HCEC 1CT (cell line): Measurements from ENCODE around the gene PSMB7.

Experiments used
- DNase-seq: peaks from one replicate; pipeline ENCODE4 v3.0.0-alpha.2; 2017

PSMB7 gene

DNA sequence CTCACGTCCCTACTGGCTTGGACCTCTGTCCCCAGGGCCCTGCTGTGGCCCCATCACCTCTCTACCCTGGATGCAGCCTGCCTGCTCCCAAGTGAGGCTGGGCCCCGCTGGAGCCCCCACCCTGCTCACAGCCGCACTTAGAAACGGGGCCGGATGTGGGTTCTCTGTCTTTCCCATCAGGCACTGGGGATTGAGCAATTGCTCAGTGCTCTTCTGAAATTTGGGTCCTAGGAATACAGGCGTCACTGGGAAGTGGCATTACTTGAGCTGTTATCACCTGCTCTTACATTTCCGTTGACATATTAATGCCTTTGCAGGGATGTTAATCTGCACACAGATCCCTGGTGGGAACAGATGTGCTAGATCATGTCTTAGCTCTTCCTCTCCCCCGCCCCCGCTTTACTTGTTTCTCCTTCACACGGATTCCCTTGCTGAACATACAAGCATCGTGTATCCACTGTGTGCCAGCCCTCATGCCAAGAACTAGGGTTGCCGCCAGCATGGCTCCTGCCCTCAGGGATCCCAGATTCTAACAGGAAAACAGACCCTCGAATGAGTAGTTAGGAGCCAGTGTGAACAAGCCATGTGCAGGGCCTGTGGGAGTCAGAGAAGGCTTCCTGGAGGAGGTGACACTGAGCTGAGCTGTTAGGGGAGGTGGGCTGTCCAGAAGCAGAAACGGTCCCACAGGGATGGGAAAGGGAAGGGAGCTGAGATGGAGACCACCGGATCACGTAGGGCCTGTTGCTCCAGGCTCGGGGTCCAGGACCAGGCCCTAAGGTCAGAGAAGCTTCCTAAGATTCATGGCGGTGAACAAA lies 92.4 kb downstream of the PSMB7 start:
- DNase-seq: no peak

GRCh38 chr9:124321935-124322334 lies 93.3 kb downstream of the PSMB7 start:
- DNase-seq: no peak

- no peak for DNase-seq
Measured at GRCh38 chr9:124321416-124321815, 93.8 kb downstream of the PSMB7 start.

GRCh38 chr9:124320062-124320973 lies 94.9 kb downstream of the PSMB7 start:
- DNase-seq: peak; percentile 47

- DNase-seq: no peak
Measured at GRCh38 chr9:124315882-124316281, 99.4 kb downstream of the PSMB7 start.

- no peak for DNase-seq
Measured at GRCh38 chr9:124313940-124314339, 101.3 kb downstream of the PSMB7 start.

DNA sequence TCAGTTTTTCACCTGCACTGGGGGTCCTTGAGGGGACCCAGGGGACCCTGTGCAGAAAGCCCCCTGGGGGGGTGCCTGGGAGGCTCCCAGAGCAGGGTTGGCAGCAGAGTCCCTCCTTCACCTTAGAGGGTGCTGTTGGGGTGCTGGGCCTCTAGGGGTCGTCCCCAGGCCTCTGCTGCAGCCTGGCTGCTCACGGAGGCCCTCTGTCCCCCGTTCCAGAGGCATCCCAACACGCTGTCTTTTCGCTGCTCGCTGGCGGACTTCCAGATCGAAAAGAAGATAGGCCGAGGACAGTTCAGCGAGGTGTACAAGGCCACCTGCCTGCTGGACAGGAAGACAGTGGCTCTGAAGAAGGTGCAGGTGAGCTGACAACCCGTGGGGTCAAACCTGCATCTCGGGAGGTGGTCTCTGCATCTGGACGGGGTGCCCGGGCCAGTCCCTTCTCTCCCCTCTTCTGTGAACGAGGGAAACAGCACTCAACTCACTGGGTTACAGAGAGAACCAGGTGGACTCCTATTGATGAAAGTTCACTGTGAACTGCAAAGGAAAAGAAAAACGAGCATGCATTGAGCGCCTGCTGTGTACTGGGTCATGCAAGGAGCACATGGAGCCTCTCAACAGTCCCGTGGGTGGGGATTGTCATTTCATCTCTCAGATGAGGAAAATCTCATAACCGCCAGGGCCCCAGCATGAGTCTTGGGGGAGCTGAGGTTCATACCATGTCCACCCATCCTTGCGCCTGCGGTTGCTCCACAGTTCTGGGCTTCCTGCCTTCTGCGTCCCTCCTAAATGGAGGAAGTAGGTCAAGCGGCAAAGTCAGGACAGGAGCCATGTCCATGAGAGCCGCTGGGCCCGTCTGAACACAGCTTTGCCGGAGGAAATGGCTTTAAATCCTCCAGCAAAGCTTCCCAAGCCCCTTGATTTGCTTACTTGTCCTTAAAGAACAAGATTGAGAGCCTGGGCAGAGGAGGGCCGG lies 102.7 kb downstream of the PSMB7 start:
- DNase-seq: no peak

- DNase-seq: no peak
Measured at GRCh38 chr9:124311283-124311682, 104.0 kb downstream of the PSMB7 start.

- peak; percentile 97 for DNase-seq
Measured at GRCh38 chr9:124309667-124310084, 105.6 kb downstream of the PSMB7 start.

DNA sequence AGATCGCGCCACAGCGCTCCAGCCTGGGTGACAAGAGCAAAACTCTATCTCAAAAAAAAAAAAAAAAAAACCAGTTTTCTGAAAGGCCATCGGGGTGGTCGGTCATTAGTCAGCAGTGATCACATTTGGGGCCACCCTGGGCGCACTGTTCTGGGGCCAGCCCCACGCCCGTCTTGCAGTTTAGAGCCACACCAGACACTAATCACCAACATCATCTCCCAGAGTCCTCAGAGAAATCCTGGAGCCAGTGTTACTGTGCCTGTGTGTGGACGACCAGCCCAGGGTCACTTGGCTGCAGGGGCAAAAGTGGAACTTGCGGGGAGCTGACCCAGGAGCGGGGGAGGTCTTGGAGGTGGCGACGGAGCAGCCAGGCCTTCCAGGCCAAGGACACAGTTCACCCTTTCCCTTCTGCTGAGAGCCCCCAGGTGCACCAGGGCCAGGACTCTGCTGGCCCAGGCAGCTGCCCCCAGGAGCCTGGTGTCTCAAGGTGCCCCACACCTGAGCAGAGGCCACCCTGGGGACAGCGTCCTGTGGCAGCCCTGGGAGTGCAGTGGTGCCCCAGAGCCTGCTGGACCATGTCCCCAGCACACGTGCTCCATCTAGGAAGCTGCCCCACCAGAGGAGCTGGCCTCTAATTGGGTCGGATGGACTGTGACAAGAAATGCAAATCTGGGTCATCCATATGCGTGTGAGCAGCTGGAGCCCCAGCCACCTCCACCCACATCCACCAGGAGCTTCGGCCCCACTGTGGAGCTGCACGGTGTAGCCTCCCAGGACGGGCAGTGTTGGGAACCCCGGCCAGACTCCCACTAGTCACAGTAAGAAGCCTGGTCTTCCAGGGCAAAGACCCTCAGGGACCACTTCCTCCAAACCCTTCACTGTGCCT lies 106.4 kb downstream of the PSMB7 start:
- no peak for DNase-seq

GRCh38 chr9:124307379-124308030 lies 107.7 kb downstream of the PSMB7 start:
- DNase-seq: no peak

DNA sequence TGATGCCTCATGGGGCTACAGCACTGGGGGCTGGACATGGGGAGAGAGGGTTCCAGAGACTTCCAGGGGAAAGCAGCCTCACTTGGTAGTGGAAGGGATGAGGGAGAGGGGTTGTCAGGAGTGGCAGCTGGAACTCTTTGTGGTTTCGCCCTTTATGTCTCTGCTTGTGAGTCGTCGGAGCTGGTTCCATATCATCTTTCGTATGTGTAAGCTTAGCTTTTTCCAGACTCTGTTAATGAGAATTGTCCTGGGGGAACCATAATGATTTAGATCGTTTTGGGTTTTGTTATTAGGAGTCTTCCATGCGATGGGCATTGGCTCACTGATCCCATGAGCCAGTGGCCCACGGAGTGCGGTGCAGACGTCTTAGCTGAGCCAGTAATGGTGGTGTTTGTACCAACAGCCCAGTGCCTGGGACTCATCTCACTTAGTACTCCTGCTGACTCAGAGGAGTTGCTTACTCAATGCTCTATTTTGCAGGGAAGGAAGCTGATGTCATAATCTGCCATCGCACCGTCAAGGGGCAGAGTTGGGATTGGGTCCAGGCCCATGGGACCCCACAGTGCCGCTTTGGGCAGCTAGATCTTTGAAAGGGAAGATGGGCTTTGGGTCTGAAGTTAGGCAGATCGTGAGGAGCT lies 109.0 kb downstream of the PSMB7 start:
- peak; percentile 89 for DNase-seq

DNA sequence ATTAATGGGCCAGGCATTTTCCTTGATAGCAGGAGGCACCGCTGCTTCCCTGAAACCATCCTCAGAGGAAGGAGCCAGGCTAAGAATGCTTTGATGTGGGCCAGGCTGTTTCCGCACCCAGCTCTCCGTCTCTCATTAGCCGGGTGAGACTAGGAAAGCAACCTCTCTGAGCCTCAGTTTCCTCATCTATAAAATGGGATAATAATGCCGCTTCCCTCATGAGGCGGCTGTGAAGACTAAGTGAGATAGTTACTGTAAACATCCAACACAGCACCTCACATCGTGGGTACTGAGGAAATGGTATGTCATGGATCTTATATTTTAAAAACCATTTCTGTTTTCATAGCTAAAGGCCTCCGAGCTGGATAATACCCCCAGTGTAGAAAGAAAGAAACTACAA lies 111.0 kb downstream of the PSMB7 start:
- DNase-seq: no peak

DNA sequence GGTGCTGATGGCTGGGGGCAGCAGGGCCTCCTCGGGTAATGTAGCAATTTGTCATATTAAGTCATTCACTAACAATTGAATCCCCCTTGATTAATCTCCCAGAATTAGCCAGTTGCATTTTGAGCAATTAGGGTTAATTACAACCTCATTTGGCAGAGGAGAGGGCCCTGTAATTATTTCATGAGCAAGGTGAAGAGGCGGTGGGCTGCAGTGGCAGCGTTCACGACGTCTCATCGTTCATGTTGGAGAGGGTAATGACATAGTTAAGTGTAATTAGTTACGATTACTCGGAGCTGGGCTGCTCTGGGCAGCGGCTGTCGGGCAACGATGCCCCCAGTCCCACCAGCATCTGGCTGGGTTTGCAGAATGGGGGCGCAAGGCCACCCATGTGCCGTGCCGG lies 111.5 kb downstream of the PSMB7 start:
- DNase-seq: no peak
